Upper lobe of left lung (tissue), 4 donors: ENCODE measurements around the gene CD70.

Experiments used
- CTCF ChIP-seq, 6 experiments: fragments of 450-650 bp in 4 of 6; fragments of 200-600 bp in 2 of 6; sonication (generic) in 2 of 6; IDR thresholded peaks; one replicate each; pipeline ENCODE4 v1.5.1; 2016 to 2019; ENCODE audit warnings: antibody characterized with exemption in 6 of 6
- POLR2A ChIP-seq, 4 donors: fragments of 450-650 bp; IDR thresholded peaks; one replicate each; pipeline ENCODE4 v1.5.1; 2016 to 2017; ENCODE audit warnings: antibody characterized with exemption in 4 of 4, mild to moderate bottlenecking in 2 of 4
- POLR2AphosphoS5 ChIP-seq, 2 donors: sonication (generic); formaldehyde crosslinking; IDR thresholded peaks; one replicate each; pipeline ENCODE4 v1.5.1; 2017; ENCODE audit warnings: antibody characterized with exemption in 2 of 2

DNA sequence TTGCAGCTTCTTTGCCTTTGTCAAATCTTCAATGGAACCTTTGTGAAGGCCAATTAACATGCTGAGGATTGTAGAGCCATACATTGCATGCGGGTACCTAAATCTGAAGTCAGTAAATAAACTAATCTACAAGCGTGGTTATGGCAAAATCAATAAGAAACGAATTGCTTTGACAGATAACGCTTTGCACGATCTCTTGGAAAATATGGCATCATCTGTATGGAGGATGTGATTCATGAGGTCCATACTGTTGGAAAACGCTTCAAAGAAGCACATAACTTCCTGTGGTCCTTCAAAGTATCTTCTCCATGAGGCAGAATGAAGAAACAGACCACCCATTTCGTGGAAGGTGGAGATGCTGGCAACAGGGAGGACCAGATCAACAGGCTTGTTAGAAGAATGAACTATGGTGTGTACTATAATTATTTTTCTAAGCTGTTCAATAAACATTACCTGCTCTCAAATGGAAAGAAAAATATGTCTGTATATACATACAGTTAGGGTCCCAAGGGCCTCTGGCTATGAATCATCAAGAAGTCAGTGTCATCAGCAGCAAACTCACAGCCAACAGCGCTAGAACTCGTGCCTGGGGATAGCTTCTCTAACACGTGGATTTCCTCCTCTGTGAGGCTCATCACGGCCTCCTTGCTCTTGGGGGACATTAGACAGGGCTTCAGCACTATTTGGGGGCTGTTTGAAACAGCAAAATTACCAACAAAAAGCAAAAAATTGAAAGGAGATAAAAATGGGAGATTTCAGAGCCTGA, 2.9 kb upstream of the CD70 start:
- TF ChIP-seq CTCF (IDR thresholded peaks at IDR 0.05) (no peak), POLR2A (IDR thresholded peaks at IDR 0.05) (no peak), POLR2AphosphoS5 (IDR thresholded peaks at IDR 0.05) (no peak)
